ENCODE measurements around the gene NCL. TPM values are rescaled to one million over a fixed set of nuclear protein-coding genes. Genes with fewer than 3 reads are reported as not detected.
A peak's percentile ranks its signal among the peaks of the same experiment; 100 is the strongest.

Gene NCL
- total and polyA plus RNA-seq, 2 of the 13 experiments (the other 11 are each of a cell fraction or from before 2014, with no cell fraction given), result 105 to 779 TPM

- TF ChIP-seq TBX2 (CRISPR knock-in tag; IDR thresholded peaks at IDR 0.05; ENCODE audit: borderline replicate concordance) (peak; percentile 52; the same call in 1 of the 2 replicates), ZNF501 (CRISPR knock-in tag; IDR thresholded peaks at IDR 0.05) (peak; percentile 61; the same call in 1 of the 2 replicates), PPARG (CRISPR knock-in tag; conservative IDR thresholded peaks at IDR 0.05) (no peak), U2AF2 (IDR thresholded peaks at IDR 0.05; ENCODE audit: low read depth, low read length) (no peak), HNRNPLL (IDR thresholded peaks at IDR 0.05; ENCODE audit: low read depth, low read length, poor library complexity, severe bottlenecking) (peak; percentile 30), ZNF607 (CRISPR knock-in tag; IDR thresholded peaks at IDR 0.05; ENCODE audit: borderline replicate concordance) (no peak), RAD21 (CRISPR knock-in tag; IDR thresholded peaks at IDR 0.05) (peak; percentile 82), EEA1 (CRISPR knock-in tag; IDR thresholded peaks at IDR 0.05; ENCODE audit: borderline replicate concordance) (no peak), FOXM1 (CRISPR knock-in tag; IDR thresholded peaks at IDR 0.05) (no peak), ZNF614 (CRISPR knock-in tag; IDR thresholded peaks at IDR 0.05; ENCODE audit: borderline replicate concordance) (peak; percentile 29; the same call in 1 of the 2 replicates), ZSCAN12 (CRISPR knock-in tag; IDR thresholded peaks at IDR 0.05) (0 out of 2 replicates have a peak, but pooled peaks have one; percentile 29), RNF219 (CRISPR knock-in tag; IDR thresholded peaks at IDR 0.05) (no peak), IRF2 (CRISPR knock-in tag; IDR thresholded peaks at IDR 0.05) (no peak), ZBTB7A (CRISPR knock-in tag; IDR thresholded peaks at IDR 0.05) (no peak; the same call in 1 of the 2 replicates), HOXA5 (CRISPR knock-in tag; IDR thresholded peaks at IDR 0.05) (0 out of 2 replicates have a peak, but pooled peaks have one; percentile 40), ZNF142 (CRISPR knock-in tag; IDR thresholded peaks at IDR 0.05) (no peak), HNF1A (IDR thresholded peaks at IDR 0.05; ENCODE audit: low read depth) (no peak), HNF1A (CRISPR knock-in tag; IDR thresholded peaks at IDR 0.05; ENCODE audit: borderline replicate concordance) (no peak)
Observed at GRCh38 chr2:231482806-231483391, 18.6 kb upstream of the NCL start (continued).

Measured in HepG2 (cell line).